ENCODE measurements around the gene TMEM222.

Gene TMEM222

DNA sequence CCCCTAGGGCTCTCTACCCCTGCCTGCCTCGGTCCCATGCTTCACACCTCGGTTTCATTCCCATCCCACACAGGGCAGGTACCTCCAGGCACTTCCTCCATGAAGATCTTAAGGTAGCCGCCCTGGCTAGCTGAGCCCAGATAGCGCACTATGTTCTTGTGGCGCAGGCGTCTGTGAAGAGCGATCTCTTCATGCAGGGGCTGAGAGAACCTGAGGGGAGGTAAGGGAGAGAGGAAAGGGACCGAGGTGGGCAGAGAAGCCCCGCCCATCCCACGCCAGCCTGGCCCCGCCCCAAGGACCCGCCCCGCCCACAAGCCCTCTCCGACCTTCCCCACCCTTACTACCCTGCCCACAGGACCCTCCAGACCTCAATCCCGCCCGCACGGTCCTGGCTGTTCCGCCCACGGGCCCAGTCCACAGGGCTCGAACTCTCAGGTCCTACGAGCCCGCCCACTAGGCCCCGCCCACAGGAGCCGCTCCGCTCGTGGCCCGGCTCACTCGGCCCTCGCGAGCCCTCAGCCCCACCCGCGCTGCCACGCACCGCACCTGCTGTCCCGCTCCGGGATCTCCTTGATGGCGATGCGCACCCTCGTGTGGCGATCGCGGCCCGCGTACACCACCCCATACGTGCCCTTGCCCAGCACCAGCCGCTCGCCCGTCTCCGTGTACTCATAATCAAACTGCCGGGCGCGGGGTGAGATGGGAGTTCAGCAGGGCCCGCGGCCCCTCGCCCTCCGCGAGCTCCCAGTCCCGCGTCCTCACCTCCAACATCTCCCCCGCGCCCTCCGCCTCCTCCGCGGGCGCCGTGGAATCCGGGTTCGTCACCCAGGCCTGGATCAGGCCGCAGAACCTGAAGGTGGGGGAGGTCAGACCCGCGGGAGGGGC, 38.4 kb downstream of the TMEM222 start:
- DNase-seq: peak; percentile 28

DNA sequence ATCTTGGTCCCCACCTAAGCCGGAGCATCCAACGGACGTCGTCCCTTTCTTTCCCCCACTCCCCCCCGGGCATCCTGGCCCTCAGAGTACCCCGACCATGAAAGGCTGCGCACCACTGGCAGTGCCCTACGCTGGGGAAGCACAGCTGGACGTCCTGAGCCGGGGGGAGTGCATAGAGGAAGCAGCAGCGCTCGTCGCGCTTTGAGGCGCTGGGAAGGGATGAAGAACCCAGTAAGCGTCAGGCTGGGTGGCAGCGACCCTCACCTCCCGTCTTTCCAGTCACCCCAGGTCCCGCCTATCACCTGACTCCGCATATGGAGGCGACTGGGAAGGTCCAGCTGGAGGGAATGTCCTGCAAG, 39.1 kb downstream of the TMEM222 start:
- no peak for DNase-seq

DNA sequence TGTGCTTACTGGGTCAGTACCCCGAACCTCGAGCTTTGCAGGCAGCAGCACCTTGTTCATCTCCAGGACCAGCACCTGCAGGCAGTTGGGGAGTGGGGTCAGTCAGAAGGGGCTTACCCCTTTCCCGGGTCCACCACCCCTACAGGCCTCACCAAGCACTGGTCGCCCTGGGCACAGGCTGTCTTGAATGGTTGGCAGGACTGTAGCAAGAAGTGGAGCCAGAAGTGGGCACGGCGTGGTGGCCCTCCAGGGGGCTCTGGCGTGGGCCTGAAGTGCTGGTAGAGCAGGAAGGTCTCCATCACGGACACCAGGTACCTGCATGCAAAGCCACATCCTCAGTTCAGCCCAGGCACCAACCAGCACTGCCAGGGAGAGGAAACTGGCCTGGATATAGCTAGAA, 39.6 kb downstream of the TMEM222 start:
- no peak for DNase-seq

DNA sequence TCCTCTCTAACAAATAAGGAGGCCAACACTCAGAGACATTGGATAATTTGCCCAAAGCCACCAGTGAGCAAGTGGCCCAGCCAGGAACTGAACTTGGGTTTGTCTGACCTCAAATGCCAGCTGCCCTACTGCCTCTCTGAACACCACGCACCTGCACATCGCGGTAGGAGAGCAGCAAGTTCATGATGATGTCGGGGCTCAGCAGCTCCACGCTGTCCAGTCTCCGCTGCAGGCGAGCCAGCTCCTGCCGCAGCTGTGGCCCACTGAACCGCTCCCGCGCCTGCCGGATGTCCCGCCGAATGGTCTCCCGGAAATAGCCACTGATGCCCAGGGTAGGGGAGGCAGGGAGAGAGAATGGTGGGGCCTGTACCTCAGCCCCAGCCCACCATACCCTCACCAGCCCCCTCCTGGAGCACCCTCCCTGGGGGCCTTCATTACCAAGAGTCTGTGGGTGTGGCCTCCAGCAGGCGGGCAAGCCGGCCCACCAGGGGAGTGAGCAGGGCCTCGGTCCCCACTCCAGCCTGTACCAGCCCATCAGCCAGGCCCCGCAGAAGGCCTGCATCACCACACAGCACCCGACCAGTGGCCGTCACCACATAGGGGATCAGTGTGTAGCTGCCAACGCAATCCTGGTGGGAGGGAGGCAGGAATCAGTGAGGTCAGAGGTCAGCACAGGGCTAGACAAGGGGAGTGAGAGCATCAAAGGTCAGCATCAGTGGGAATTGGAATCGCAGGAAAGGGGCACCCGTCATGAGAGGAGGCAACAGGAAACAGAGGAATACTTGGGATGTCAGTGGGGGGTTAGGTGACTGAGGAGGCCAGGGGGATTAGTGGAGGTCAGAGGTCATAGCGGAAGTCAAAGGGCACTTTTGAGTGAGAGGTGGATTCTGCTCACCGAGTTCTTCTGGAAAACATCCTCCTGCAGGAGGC, 42.1 kb downstream of the TMEM222 start:
- DNase-seq: no peak

DNA sequence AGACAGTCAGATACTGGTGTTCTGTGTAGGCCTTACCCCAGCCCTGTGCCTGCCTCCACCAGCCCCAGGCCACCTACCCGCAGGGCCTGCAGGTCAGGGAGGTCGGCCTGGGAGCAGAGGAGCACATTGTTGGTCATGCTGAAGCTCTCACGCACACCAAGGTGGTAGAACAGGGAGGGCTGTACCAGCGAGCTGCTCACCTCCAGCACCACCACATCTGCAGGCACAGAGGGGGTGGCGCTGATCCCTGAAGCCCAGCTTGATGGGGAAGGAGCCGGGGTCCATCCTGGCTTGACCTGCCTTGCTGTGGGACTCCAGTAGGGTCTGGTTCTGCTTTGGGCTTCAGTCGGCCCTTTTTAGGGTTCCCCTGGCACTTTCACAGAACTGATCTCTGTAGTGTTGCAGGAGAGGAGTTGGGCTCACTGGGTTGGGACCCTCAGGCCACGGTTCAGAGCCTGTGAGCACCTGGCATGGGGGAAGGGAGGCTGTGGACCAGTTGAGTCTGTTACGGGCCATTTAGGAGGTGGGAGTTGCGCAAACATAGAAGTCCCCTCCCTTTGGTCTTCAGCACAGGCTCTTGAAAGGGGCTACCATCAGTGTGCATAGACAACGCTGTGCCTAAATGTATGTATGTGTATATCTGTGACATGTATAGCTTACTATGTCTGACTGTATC, 42.9 kb downstream of the TMEM222 start:
- DNase-seq: no peak

DNA sequence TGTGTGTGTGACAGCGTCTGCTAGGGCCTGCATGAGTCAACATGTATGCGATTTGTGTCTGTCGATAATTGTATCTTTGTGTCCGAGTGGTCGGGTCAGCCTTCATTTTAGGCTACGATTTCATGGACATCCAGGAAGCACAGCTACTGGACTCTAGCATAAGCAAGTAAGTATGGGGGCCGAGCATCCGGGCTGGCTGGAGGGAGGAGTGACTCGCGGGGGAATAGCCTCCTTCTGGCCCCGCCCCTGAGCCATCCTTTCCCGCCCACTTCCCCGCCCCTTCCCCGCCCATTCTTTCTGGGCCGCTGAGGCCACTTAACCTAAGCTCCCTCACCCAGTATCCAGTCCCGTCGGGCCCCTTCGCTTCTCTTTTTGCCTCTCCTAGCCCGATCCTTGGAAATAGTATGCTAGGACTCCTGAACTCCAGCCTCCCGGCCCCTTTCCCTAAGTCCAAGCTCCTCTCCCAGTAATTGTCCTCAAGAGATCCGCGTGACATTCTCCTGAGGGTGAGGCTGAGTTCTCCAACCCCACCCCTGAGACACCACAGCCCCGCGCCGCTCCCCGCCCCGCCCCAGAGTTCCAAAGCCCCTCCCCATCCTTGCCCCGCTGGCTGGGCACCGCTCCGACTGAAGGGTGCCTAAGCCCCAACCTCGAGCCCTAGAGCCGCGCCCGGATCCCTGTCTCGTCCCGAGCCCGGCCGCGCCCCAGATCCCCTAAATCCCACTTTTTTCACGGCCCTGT, 43.6 kb downstream of the TMEM222 start:
- peak; percentile 55 for DNase-seq

DNA sequence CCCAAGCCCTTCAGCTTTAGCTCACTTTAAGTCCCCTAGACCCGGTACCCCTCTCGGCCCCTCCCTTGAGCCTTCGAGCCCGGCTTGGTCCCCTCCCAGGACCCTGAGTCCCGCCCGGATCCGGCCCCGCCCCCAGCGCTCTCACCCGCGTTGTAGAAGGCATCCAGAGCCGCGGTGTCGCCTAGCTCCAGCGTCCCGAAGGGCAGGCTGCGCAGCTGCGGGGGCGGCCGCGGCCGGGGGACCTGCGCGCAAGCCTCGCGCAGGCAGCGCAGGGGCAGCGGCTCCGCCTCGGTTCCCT, 44.1 kb downstream of the TMEM222 start:
- DNase-seq: peak; percentile 50

DNA sequence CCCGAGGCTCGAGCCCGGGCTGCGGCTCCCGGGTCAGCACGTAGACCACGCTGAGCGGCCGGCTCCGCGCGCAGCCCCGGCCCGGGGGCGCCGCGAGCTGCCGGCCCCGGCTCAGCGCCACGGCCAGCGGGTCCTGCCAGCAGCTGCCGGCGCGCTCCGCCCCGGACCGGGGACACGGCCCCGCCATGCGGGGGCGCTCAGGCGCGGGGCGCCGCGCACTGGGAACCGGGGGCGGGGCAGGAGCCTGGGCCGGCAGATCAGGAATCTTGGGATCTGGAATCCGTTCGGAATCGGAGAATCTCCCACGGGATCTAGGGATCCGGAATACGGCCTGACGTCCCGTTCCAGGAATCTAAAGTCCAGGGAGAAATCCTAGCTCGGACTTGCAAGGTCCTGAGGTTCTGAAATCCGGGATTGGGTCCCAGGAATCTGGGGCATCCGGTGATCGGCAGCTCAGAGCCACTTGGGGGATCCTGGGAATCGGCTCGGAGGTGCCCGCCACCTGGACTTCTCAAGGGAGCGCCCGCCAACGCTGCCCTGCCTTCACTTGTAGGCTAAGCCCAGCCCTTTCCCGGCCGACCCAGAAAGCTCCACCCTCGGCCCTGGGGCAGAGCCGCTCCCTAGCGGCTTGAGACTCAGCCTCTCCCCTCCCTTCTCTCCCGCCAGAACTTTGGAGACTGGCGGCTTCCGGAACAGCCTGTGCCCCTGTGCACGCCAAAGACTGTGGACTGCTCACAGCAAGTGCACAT, 44.6 kb downstream of the TMEM222 start, which contains the start of gene MAP3K6:
Gene MAP3K6, minus strand, starts transcription at position 551 of the 749 bp plus-strand sequence. Its CDS starts 364 bp downstream, at position 187.
- peak; percentile 32 for DNase-seq

DNA sequence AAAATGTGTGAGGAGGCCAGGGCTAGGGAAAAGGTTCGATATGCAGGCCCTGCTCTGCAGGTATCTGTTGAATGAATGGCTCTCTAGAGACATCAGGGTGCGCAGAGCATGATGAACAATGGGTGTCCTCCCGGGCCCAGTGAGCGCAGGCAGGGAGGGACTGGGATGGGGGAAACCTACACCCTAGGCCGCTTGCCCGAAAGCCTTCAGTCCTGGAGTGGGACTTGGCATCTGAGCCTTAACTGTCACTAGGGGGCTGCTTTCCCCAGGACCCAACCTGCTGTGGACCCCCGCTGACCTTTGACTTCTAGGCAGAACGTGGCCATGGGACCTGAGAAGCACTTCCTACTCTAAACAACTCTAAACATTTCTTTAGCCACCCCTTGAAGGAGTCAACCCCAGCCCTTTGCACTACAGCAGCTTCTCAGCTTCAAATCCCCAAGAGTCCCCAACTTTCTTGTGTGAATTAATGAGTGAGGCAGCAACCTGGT, 45.2 kb downstream of the TMEM222 start:
- no peak for DNase-seq

DNA sequence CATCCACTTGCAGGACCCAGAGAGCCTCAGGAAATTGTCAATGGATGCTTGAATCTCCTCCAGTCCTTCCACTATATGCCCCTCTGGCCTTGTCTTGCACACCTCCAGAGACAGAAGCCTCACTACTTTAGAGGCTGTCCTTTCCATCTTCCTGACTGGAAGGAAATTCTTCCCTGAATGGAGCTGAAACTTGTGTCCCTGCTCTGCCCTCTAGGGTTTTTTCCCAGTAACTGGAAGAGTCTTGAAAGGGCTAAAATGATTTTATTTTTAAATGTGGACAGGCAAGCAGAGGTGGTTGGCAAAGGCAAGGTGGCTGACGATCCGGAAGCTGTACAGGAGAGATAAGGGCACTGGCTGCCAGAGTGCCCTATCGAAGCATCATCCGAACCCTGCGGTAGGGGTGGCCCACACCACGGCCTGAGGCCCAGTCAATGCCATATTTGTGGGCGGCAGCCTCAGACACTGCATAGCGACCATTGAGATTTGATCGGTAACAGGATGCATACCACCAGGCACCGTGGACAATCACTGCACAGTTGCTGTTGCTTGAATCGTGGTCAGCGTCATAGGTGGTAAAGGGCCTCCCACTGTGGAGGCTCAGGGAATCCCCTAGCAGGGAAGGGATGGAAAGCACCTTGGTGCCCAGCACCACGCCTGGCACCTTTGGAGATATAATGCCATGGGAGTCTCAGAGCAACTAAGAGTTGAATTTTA, 47.1 kb downstream of the TMEM222 start:
- no peak for DNase-seq

DNA sequence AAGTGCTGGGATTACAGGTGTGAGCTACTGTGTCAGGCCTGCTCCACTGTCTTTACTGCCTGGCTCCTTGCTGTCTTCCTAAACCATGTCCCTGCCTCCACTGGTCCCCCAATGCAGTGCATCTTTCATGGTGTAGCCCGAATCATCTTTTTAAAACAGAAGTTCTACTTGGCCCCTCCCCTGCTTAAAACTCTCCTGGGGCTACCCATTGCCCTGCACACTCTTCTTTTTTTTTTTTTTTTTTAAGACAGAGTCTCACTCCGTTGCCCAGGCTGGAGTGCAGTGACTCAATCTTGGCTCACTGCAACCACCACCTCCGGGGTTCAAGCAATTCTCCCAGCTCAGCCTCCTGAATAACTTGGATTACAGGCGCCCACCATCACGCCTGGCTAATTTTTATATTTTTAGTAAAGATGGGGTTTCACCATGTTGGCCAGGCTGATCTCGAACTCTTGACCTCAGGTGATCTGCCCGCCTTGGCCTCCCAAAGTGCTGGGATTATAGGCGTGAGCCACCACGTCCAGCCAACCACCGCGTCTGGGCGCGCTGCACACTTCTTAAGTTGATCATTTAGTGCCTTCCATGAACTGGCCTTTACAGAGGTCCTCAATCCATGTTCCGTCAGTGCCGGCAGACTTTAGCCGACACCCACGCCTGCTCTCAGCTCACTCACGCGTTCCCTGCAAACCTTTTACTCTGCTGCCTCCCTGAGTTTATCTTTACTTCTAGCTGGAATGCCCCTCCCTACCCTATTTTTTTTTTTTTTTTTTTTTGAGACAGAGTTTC, 50.3 kb downstream of the TMEM222 start:
- no peak for DNase-seq

DNA sequence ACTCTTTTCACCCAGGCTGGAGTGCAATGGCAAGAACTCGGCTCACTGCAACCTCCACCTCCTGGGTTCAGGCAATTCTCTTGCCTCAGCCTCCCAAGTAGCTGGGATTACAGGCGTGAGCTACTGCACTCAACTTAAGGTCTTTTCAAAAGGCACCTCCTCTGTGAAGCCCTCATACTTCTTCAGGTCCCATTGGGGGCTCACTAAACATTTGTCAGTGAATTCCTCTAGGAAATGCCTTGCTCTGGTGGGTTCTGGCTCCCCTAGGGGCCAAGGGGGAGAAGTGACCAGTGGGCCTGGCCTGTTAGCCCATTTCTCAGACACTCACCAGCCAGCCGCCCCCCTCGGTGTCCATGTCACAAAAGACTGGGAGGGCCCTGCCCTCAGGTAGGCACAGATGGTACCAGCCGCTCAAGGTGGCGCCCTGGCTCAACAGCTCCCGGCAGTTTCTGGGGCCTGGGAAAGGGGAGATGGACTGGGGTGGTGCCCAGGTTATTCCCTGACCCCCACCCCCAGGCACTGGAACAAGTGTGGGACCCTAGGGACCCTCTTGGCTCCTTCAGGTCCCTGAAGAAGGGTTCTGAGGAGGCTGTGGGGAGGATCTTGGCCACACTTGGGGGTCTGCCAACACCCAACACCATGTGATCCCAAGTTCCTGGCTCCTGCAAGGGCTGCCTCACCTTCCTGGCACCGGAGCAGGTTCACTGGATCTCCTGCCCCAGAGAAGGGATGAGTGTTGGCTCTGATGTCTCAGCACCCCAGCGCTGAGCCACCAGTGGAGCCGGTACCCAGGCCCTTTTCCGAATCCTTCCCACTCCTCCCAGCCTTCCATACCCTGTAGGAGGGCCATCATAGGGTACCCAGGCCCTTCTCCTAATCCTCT, 51.1 kb downstream of the TMEM222 start:
- DNase-seq: no peak

DNA sequence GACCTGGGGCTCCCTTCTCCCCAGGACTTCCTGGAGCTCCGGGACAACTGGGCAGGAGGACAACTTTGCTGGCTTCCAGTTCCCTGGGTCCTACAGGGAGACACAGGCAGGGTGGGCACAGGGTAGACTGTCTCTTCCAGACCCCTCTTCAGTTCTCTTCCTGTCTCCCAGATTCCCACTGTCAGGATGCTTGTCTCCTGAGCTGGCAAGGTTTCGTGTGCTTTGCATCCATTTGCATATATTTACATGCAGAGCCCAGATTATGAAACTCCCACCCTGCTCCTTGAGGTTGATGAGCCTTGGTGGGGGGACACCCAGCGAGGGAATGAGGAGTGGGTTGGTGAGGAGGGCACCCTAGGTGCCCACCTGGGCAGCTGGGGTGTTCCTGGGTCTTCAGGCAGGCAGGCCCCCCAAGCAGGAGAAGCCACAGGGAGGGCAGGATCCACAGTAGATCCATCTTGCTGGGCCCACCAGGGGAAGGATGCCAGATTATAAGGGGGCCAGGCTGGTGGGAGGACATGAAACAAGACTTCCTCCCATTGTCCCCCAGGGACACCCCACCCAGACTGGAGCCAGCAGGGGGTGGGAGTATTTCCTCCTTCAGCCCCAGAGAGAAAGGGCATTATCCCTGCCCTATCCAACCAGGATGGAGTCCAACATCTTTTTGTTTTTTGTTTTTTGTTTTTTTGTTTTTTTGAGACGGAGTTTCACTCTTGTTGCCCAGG, 52.6 kb downstream of the TMEM222 start, which contains the start of gene FCN3:
Gene FCN3, minus strand, starts transcription at position 463 of the 725 bp plus-strand sequence. Its CDS starts 6 bp downstream, at position 457.
- no peak for DNase-seq

DNA sequence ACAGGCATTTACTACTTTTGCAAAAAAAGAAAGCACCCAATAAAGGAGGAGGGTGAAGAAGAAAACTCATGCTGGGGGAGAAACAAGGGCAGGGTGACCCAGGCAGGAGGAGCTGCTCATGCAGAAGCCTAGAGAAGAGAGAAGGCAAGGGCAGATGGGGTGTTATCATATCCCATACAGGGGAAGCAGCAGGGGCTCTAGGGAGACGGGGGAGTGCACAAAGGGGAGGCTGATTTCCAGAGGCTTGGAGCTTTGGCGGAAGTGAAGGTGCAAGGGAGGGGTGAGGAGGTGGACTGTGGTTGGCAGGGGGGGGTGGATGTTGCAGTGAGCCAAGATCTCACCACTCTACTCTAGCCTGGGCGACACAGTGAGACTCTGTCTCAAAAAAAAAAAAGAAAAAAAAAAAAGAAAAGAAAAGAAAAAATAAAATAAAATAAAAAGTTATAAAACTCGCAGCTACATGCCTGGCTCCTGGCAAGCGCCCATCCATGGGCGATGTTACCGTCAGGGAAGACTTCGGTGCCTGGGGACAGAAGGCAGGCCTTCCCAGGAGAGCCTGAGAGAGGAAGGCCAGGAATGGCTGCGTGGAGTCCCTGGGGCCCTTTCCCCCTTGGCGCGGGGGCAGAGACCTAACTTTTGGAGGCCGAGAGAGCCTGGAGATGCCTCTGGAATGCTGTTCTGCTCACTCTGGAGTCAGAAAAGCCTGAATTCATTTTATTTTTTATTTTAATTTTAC, 56.0 kb downstream of the TMEM222 start:
- DNase-seq: no peak

DNA sequence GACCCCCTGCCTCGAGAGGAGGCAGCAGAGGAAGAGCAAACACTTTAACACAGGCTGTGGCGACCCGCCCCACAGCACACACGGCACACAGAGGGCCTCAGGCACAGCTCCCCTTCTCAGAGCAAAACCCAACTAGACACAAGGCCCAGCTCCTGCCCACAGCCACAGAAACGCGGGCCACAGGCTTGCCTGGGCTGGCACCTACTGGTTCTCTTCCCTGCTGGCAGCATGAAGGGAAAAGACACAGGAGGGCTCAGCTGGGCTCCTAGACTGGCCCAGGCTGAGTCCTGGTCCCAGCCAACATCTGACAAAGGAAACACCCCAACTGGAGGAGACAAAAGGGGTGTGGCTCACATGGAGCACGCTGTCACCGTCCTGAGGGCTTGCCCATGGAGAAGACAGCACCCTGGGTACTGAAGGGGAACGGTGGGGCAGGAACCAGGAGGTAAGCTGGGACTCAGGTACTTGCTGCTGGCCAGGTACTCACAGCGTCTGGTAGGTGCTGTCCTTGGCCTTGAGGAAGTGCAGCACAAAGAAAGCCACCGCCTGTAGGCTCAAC, 57.7 kb downstream of the TMEM222 start:
- DNase-seq: no peak

DNA sequence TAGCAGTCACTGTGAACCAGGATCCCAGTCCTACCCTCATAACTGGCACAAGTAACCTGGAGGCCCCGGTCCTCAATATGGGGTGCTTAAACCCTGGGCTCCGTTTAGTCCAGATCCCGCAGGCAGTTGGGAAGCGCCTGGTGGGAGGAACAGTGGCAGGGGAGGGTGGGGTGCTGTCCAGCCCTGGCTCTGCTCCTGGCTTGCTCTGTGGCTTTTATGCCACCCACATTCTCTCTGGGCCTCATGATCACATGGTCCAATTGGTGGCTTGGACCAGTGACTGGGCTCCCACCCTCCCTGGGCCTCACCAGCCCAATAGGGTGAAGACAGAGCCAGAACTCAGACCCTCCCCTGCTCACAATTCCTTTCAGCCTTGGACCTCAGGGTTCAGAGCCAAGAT, 58.3 kb downstream of the TMEM222 start:
- DNase-seq: no peak
